IPS-NIHi11 (cell line): ENCODE data around the gene WDR6.

Experiments used
- DNase-seq: peaks from one replicate; pipeline ENCODE4 v3.0.0; 2012; ENCODE audit warnings: mixed read lengths, low spot score

The WDR6 gene, protein sequence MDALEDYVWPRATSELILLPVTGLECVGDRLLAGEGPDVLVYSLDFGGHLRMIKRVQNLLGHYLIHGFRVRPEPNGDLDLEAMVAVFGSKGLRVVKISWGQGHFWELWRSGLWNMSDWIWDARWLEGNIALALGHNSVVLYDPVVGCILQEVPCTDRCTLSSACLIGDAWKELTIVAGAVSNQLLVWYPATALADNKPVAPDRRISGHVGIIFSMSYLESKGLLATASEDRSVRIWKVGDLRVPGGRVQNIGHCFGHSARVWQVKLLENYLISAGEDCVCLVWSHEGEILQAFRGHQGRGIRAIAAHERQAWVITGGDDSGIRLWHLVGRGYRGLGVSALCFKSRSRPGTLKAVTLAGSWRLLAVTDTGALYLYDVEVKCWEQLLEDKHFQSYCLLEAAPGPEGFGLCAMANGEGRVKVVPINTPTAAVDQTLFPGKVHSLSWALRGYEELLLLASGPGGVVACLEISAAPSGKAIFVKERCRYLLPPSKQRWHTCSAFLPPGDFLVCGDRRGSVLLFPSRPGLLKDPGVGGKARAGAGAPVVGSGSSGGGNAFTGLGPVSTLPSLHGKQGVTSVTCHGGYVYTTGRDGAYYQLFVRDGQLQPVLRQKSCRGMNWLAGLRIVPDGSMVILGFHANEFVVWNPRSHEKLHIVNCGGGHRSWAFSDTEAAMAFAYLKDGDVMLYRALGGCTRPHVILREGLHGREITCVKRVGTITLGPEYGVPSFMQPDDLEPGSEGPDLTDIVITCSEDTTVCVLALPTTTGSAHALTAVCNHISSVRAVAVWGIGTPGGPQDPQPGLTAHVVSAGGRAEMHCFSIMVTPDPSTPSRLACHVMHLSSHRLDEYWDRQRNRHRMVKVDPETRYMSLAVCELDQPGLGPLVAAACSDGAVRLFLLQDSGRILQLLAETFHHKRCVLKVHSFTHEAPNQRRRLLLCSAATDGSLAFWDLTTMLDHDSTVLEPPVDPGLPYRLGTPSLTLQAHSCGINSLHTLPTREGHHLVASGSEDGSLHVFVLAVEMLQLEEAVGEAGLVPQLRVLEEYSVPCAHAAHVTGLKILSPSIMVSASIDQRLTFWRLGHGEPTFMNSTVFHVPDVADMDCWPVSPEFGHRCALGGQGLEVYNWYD

DNA sequence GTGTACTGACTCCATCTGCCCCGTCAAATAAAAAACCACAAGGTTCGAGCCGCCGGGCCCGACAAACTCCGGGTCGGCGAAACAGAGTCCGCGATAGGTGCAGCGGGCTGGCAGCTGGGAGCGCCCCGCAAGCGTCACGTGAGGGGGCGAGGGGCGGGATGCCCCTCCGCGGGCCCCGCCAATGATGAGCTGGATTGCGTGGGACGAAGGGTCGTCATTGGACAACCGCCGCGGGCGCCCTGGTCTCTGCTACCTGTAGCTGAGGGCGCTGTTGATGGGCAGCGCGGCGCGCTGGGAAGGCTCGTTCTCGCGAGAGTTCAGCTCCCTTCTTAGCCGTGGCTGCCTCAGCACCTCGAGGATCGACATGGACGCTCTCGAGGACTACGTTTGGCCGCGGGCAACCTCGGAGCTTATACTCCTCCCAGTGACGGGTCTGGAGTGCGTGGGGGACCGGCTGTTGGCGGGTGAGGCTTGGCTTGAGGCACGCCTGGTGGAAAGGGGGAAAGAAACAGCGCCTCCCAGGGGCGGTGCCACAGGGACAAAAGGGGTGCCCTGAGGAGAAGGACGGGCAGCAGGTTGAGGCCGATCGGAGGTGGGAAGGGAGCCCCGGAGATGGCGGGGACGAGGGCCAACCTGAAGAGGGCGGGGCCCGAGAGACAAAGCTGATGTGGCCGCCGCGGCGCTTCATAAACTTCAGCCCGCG, at the start of gene WDR6:
Gene WDR6 (plus strand): TSS at position 324 of the 703 bp plus-strand sequence. CDS start 41 bp downstream, at position 365.
- DNase-seq: peak; percentile 100

DNA sequence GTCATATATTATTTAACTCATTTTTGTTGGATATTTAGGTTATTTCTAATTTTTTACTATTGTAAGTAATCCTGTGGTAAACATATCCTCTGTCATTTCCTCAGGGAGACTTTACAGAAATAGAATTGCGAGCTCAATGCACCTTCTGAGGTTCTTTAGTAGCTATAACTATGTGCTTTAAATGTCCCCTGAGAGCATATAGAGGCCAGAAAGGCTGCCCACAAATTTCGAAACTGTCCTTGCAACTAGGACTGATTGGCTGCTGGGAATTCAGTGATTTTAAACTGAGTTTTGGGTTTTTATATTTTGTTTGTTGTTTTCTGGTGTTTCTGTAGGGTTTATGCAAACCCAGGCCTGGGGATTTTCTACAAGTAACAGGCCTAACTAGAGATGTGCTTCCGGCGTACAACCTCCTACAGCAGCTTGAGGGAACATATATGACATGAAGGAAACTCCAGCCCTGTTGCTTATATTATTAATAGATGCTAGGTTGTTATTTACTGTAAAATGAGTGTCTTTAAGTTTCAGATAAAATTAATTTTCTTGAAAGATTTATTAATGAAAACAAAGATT, 46.3 kb upstream of the WDR6 start:
- DNase-seq: no peak

DNA sequence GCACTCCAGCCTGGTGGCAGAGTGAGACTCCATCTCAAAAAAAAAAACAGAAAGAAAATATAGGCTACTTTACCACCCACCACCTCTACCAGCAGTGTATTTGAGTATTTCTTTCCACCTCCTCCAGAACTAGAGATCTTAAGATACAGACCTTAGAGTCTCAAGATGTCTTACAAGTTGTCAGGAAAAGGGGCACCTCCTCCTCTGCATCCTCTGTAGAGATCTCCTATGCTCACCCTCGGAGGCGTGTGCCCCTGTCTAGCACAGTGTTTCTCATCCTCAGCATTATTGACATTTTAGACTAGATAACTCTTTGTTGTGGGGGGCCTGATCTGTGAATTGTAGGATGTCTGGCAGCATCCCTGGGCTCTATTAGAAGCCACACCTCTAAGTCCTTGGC, 44.9 kb upstream of the WDR6 start:
- no peak for DNase-seq

DNA sequence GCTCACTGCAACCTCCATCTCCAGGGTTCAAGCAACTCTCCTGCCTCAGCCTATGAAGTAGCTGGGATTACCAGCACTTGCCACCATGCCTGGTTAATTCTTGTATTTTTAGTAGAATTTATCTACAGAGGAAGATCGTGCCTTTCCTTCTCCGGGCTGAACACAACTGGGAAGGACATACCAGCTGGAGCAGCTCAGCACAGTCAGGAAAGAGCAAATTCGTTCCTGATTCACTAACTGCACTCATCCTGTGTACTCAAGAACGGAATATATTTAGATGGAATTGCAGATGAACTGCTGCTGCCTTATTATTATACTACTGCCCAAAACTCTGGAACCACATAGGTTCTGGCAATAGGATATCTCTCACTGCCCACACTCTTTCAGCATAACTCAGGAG, 44.3 kb upstream of the WDR6 start:
- DNase-seq: no peak

DNA sequence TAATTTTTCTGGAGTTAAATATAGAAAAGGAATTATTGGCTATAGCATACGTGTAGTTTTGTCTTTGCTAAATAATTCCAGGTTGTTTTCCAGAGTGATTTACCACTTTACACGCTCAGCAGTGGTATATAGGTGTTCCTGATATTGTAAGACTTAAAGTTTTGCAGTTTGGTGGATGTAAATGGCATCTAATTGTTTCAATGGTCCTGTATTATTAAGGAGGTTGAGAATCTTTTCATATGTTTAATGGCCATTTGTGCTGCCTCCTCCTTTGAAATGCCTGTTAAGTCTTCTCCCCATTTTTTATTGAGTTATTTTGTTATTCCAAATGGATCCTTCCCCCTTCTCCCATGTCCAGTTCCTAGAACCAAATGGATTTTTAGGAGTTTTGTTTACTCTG, 43.6 kb upstream of the WDR6 start:
- DNase-seq: no peak

DNA sequence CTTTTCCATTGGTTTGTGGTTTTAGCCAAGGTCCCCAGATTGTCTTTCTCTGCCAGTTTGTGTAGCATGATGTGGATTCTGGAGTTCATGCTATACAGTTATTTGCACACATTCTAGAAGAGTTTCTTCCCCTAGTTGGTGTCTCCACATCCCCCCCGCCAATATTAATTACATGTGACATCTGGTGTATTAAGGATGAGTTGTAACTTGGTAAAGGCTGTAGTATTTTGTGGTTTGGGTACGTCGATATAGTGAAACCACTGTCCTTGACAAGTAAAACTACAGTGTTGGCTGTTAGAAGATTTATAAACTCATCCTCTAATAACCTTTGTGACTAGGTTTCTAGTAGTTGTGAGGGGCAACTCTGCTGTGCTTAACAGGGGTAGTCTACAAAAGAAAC, 40.8 kb upstream of the WDR6 start:
- no peak for DNase-seq

DNA sequence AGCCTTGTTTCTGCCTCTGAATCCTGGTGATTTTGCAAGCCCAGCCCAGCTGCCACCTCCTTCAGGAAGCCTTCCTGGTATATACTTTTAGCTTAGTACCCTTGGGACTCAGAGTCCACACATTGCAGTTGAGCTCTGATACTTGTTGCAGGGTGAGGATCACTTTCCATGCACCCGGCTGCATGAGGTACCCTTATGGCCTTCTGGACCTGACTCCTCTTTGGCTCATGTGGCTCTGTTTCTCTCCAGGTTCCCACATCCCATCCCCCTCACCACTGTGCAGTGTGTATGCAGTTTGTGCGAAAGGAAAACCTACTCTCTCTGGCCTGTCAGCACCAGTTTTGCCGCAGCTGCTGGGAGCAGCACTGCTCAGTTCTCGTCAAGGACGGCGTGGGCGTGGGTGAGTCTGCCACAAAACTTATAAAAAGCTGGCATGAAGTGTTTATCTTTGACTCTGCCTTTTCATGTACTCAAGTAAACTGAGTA, 40.3 kb upstream of the WDR6 start:
- no peak for DNase-seq

DNA sequence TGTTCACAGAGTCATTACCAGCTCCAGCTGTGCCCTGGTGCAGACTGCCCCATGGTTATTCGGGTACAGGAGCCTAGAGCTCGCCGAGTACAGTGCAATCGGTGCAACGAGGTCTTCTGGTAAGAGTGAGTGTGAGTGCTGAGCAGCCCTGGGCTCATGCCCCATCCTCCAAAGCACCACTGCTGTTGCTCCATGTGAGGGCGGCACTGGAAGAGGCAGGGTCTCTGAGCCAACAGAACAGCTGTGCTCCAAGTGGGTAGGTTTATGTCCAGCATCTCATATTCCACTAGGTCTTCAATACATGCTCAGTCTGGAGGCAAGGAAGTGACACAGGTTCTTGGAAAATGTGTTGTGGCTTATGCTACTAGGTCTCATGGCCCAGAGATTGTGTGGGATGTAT, 36.6 kb upstream of the WDR6 start:
- no peak for DNase-seq

DNA sequence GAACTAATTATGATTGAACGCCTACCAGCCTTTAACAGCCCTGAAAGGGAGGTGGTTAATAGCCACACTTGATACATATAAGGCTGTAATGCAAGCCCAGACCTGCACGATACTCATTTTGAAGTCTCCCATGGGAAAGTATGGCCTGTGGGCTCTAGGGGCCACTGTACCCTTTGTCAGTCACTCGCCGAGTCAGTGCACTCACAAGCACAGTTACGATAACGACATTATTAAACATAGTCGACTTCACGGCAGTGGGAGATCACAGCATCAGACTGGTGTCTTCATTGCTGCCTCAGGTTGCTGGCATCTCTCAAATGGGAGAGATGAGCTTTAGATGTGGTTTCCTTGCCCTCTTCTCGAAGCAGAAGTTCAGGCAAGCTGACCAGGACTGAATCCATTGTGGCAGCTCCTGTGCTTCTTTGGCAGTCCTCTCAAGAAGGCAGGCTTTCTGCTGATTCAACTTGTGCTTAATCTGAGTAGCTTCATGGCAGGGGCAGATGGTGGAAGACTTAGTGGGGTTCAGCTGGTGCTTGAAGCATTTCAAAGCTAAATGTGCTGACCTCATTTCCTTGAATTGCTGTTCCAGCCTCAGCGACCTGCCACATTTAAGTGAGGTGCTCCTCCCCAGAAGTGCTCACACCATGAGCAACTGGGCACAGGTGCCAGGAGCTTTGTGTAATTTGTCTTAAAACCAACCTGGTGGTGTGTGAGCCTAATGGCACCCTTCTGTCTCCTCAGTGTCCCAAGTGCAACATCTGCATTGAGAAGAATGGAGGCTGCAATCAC, 32.9 kb upstream of the WDR6 start:
- DNase-seq: no peak

DNA sequence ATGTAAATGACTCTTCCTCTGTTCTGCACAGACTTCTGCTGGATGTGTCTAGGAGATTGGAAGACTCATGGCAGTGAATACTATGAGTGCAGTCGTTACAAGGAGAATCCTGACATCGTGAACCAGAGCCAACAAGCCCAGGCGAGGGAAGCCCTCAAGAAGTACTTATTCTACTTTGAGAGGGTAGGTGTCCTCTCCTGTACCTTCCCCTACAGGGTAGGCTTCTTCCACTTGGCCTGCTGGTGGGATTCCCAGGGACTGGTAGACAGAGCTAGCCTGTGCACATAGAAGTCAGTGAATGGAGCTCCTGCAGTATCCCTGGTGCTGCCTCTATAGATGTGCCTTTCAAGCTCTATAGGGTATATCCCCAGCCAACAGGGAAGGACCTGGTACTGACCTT, 27.7 kb upstream of the WDR6 start:
- DNase-seq: no peak

DNA sequence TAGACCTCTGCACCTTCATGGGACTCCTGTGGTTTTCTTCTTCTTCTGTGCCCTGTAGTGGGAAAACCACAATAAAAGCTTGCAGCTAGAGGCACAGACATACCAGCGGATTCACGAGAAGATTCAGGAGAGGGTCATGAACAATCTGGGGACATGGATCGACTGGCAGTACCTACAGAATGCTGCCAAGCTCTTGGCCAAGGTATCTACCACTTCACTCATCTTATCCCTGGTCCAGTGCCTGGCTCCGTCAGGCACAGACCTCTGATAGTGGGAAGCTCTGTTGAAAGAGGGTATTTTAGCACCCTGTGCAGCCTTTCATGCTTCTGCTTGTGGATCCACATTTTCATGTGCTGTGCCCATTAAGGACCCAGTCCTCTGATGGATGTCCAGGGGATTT, 26.9 kb upstream of the WDR6 start:
- DNase-seq: no peak

DNA sequence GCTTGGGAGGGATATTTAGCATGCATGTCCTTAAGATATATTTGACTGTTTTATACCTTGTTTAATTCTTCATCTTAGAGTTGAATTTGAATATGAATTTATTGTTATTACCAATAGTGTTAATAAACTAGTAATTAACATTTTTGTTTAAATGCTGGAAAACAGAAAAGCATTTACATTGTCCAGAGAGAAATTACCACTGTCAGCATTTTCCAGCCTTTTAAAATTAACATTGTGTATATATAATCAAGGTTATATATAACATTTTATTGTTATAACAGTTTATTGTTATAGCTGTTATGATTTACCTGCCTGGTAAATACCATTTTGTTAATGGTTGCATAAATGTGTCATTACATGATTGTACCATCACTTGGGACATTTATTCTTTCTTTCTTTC, 25.2 kb upstream of the WDR6 start:
- DNase-seq: no peak

DNA sequence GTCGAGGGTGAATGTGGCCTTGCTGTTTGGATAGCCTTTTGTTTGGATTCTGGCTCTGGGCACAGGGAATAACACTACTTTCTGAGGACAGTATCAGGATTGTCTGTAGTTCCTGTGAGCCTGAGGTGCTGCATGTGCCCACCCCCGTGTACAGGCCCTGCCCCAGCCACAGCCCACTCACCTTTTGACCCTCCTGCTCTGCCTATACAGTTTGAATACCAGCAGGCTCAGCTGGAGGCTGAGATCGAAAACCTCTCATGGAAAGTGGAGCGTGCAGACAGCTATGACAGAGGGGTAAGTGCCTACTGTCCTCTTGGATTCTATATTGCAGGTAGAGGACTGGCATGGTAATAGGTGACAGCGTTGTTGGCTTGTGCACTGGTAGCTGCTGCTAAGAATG, 24.5 kb upstream of the WDR6 start:
- no peak for DNase-seq

DNA sequence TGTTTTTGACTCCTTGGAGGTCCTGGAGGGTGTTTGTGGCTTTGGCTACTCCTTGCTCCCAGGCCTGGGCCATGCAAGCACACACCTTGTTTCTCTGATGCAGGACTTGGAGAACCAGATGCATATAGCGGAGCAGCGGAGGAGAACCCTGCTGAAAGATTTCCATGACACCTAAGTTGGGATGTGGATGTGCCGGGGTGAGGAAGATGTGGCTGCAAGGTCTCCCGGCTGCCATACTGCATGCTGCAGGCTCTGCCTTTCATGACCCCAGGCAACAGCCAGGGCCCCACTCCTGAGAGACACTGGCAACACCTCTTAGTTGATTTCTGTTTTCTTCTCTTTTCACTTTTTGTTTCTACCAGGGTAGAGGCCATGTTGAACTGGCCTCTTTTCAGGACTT, 24.1 kb upstream of the WDR6 start:
- no peak for DNase-seq

DNA sequence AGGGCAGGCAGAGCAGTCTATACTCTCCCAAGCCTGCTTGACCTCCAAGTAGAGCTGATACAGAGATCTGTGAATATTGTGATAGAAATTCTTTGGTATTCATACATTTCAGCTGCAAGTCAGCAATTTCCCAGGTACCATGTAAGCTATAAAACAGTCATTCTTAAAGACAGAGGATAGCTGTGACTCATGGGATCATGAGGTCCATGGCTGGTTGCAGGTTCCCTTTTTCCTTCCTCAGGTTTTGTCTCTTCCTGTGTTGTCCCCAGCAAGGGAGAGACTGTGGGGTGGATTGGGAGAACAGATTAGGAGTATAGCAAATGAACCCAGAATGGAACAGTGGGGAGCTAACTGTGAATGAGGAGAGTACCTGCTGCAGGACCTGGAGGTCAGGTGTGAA, 22.5 kb upstream of the WDR6 start:
- DNase-seq: no peak

DNA sequence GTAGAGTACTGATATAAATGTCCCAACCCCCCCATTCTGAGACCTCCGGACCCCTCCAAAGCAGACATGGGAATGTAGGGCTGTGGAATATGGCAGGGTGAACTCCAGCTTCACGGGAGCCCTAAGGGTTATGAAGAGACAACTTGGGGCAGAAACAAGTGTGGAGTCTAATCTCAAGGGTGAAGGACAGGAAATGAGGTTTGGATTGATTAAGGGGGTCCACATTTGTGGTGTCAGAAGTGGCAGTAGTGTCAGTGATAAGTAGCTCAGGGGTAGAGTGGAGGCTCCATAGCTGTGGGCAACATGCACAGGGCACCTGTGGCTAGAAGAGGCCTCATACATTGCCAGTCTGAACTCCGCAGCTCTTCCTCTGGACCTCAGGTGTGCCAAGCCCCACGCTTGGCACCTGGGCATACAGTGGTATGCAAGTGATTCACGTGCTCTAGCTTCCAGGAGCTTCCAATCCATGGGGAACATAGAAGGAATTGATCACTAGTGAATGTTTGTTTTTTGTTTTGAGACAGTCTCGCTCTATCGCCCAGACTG, 21.3 kb upstream of the WDR6 start:
- no peak for DNase-seq

DNA sequence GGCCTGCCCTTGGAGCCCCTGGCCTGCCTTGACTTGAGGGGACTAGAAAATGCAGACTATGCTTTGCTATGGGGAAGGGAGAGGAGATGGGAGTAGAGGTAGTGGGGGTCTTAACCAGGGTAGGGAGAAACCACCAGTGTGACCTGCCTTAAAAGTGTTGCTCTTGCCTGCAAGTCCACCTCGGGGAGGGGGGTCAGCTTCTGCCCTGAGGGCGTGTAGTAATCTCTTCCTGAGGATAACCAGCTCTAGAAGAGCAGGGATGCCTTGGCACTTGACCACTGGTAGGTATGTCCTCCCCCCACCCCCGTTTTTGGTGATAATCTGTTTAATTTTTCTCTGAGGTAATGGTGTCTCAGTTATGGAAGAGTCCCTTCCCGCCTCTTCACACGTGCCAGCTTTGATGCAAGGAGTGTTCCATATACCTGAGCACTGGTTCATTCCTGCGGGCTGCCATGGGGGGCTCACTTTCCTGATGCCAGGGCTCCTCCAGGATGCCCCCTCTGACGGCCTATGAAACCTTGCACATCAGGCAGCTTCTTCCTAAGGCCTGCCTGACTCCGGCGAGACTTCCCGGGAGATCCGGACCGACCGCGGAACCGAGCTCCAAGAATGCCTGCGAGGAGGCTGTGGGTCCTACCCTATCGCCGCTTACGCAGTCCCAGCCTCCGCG, 17.9 kb upstream of the WDR6 start:
- no peak for DNase-seq

DNA sequence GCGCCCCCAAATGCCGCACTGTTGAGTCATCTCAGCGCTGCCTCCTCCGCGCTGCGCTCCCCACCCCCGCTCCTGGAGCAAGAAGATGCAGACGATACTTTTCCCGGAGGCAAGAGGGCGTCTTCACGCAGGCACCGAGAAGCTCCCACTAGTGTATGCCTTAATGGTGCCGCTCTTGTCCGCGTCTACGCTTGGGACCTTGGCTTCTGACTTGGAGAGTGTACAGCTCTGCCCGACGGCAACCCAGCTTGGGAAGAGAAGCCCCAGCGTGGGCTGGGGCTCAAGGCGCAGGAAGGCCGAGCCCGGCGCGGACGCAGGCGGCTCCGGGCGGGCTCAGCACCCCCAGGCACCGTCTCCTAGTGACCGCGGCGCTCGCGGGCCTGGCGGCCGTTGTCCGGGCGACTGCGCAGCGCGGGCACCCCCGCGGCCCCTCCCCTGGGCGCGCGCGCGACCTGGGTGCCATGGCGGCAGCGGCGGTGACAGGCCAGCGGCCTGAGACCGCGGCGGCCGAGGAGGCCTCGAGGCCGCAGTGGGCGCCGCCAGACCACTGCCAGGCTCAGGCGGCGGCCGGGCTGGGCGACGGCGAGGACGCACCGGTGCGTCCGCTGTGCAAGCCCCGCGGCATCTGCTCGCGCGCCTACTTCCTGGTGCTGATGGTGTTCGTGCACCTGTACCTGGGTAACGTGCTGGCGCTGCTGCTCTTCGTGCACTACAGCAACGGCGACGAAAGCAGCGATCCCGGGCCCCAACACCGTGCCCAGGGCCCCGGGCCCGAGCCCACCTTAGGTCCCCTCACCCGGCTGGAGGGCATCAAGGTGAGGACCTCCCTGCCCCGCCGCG, 17.2 kb upstream of the WDR6 start, which contains the start of gene P4HTM:
Gene P4HTM (plus strand): TSS at position 446 of the 840 bp plus-strand sequence. CDS start 16 bp downstream, at position 462.
- DNase-seq: peak; percentile 82
